GM21423 (cell line): ENCODE data around the gene MIEF1.

Source experiments
- ATAC-seq: cut with Tn5 transposase; IDR thresholded peaks from one replicate; pipeline ENCODE4 v1.9.1; 2021; ENCODE audit warnings: mild to moderate bottlenecking, moderate library complexity; ENCODE audit not compliant: unreplicated experiment

Gene MIEF1

GRCh38 chr22:39470451-39471291, 31.4 kb upstream of the MIEF1 start:
- ATAC-seq = no peak

GRCh38 chr22:39471381-39472141, 30.5 kb upstream of the MIEF1 start:
- peak; percentile 61 for ATAC-seq

GRCh38 chr22:39472570-39473556, 29.2 kb upstream of the MIEF1 start:
- ATAC-seq = no peak

GRCh38 chr22:39473851-39474250, 28.2 kb upstream of the MIEF1 start:
- ATAC-seq = no peak

GRCh38 chr22:39474351-39475111, 27.6 kb upstream of the MIEF1 start:
- ATAC-seq = no peak

- no peak for ATAC-seq
Observed at GRCh38 chr22:39475337-39475736, 26.8 kb upstream of the MIEF1 start.

GRCh38 chr22:39475902-39476301, 26.2 kb upstream of the MIEF1 start:
- ATAC-seq = no peak

GRCh38 chr22:39476664-39477063, 25.4 kb upstream of the MIEF1 start:
- no peak for ATAC-seq

- ATAC-seq = no peak
Observed at GRCh38 chr22:39477542-39477941, 24.5 kb upstream of the MIEF1 start.

- no peak for ATAC-seq
Observed at GRCh38 chr22:39478441-39478850, 23.6 kb upstream of the MIEF1 start.

- ATAC-seq = no peak
Observed at GRCh38 chr22:39479254-39479653, 22.8 kb upstream of the MIEF1 start.

- no peak for ATAC-seq
Observed at GRCh38 chr22:39480557-39480956, 21.5 kb upstream of the MIEF1 start.

- ATAC-seq = no peak
Observed at GRCh38 chr22:39481054-39481453, 21.0 kb upstream of the MIEF1 start.

- no peak for ATAC-seq
Observed at GRCh38 chr22:39481595-39481994, 20.5 kb upstream of the MIEF1 start.

- no peak for ATAC-seq
Observed at GRCh38 chr22:39482768-39483167, 19.3 kb upstream of the MIEF1 start.

GRCh38 chr22:39486951-39487825, 14.9 kb upstream of the MIEF1 start:
- ATAC-seq = no peak

GRCh38 chr22:39487826-39488520, 14.1 kb upstream of the MIEF1 start:
- ATAC-seq = no peak

- no peak for ATAC-seq
Observed at GRCh38 chr22:39488563-39489083, 13.5 kb upstream of the MIEF1 start.
